HepG2 (cell line): ENCODE measurements around the gene NKAIN4. TPM values are rescaled to one million over a fixed set of nuclear protein-coding genes. Genes with fewer than 3 reads are reported as not detected.

Experiments
- AGO2 ChIP-seq: fragments of 200-400 bp; formaldehyde crosslinking; optimal IDR thresholded peaks from 2 replicates; pipeline ENCODE3; 2017; ENCODE audit warnings: mild to moderate bottlenecking, low read depth, low read length, moderate library complexity
- DRAP1 ChIP-seq: IDR thresholded peaks from 2 replicates; pipeline ENCODE4 v1.6.1; 2016; ENCODE audit warnings: missing genetic modification reagents, missing compliant biosample characterization
- FOXA3 ChIP-seq: IDR thresholded peaks from 2 replicates; pipeline ENCODE4 v1.6.1; 2016; ENCODE audit warnings: missing genetic modification reagents, missing compliant biosample characterization
- GMEB2 ChIP-seq: IDR thresholded peaks from 2 replicates; pipeline ENCODE4 v1.6.1; 2016; ENCODE audit warnings: missing biosample characterization, missing genetic modification reagents, low read depth
- HDAC2 ChIP-seq: sonication (generic); formaldehyde crosslinking; IDR thresholded peaks from 2 replicates; pipeline ENCODE4 v1.4.0; 2020; ENCODE audit warnings: missing genetic modification reagents
- KLF16 ChIP-seq, 2 experiments: sonication (generic) in 1 of 2; formaldehyde crosslinking in 1 of 2; IDR thresholded peaks; 2 replicates each; pipeline versions ENCODE4 v1.6.1 to v1.8.0; 2016 to 2023; ENCODE audit warnings: missing genetic modification reagents in 2 of 2, missing compliant biosample characterization in 1 of 2
- NFATC3 ChIP-seq: sonication (generic); formaldehyde crosslinking; IDR thresholded peaks from 2 replicates; pipeline ENCODE4 v1.5.1; 2020; ENCODE audit warnings: mild to moderate bottlenecking, missing genetic modification reagents
- RNF2 ChIP-seq: fragments of 450-650 bp; conservative IDR thresholded peaks from 2 replicates; pipeline ENCODE4 v1.6.1; 2016; ENCODE audit warnings: low read depth
- THAP8 ChIP-seq: sonication (generic); formaldehyde crosslinking; IDR thresholded peaks from 2 replicates; pipeline ENCODE4 v1.5.1; 2020; ENCODE audit warnings: missing genetic modification reagents, mild to moderate bottlenecking, borderline replicate concordance
- ZBTB14 ChIP-seq: sonication (generic); formaldehyde crosslinking; IDR thresholded peaks from 2 replicates; pipeline ENCODE4 v1.4.0; 2020; ENCODE audit warnings: missing genetic modification reagents
- ZKSCAN1 ChIP-seq: fragments of 150-350 bp; IDR thresholded peaks from 2 replicates; pipeline ENCODE4 v1.6.1; 2014; ENCODE audit warnings: low read length
- ZNF44 ChIP-seq: sonication (generic); formaldehyde crosslinking; IDR thresholded peaks from 2 replicates; pipeline ENCODE4 v1.5.1; 2020; ENCODE audit warnings: mild to moderate bottlenecking, missing genetic modification reagents
- ZNF510 ChIP-seq: sonication (generic); formaldehyde crosslinking; IDR thresholded peaks from 2 replicates; pipeline ENCODE4 v1.4.0; 2020; ENCODE audit warnings: low read depth, mild to moderate bottlenecking, missing genetic modification reagents
- ZNF670 ChIP-seq: sonication (generic); formaldehyde crosslinking; IDR thresholded peaks from 2 replicates; pipeline ENCODE4 v1.8.0; 2022; ENCODE audit warnings: mild to moderate bottlenecking, missing genetic modification reagents, borderline replicate concordance
- ZNF792 ChIP-seq: IDR thresholded peaks from 2 replicates; pipeline ENCODE4 v1.6.1; 2016
- ZNF800 ChIP-seq: sonication (generic); formaldehyde crosslinking; IDR thresholded peaks from 2 replicates; pipeline ENCODE4 v1.4.0; 2020; ENCODE audit warnings: missing genetic modification reagents
- ZSCAN30 ChIP-seq: sonication (generic); formaldehyde crosslinking; IDR thresholded peaks from 2 replicates; pipeline ENCODE4 v1.5.0; 2020; ENCODE audit warnings: mild to moderate bottlenecking, missing genetic modification reagents
- polyA plus RNA-seq, 8 experiments: library from polyadenylated mRNA; depleted of rRNA in 3 of 8; stranded (reverse) in 7 of 8; unstranded in 1 of 8; fragments of >200 nt; fragmentation: Illumina TruSeq in 4 of 8; extraction: Trizol in 4 of 8; gene quantifications; 2 replicates each; pipeline versions ENCODE4 v1.2.1 to v1.2.3, GENCODE V29; 2011 to 2016; ENCODE audit warnings: low read depth in 4 of 8, missing spikeins in 1 of 8, mixed read lengths in 1 of 8; ENCODE audit not compliant: insufficient read depth in 1 of 8
- total RNA-seq, 5 experiments: library from RNA; depleted of rRNA; stranded (reverse); fragments of >200 nt; fragmentation: Illumina TruSeq; extraction: Trizol; gene quantifications; 2 replicates each; pipeline ENCODE4 v1.2.3, GENCODE V29; 2016; ENCODE audit warnings: low read depth in 1 of 5
- TF ChIP-seq, protein P1 (sequence below): sonication (generic); formaldehyde crosslinking; IDR thresholded peaks from 2 replicates; pipeline ENCODE4 v1.5.0; 2020; ENCODE audit warnings: missing genetic modification reagents
- TF ChIP-seq, protein P2 (sequence below): sonication (generic); formaldehyde crosslinking; IDR thresholded peaks from 2 replicates; pipeline ENCODE4 v1.8.1; 2023; ENCODE audit warnings: mild to moderate bottlenecking, missing genetic modification reagents

Gene NKAIN4
- total and polyA plus RNA-seq, 2 of the 13 experiments (the other 11 are each of a cell fraction or from before 2014, with no cell fraction given) = not detected

DNA sequence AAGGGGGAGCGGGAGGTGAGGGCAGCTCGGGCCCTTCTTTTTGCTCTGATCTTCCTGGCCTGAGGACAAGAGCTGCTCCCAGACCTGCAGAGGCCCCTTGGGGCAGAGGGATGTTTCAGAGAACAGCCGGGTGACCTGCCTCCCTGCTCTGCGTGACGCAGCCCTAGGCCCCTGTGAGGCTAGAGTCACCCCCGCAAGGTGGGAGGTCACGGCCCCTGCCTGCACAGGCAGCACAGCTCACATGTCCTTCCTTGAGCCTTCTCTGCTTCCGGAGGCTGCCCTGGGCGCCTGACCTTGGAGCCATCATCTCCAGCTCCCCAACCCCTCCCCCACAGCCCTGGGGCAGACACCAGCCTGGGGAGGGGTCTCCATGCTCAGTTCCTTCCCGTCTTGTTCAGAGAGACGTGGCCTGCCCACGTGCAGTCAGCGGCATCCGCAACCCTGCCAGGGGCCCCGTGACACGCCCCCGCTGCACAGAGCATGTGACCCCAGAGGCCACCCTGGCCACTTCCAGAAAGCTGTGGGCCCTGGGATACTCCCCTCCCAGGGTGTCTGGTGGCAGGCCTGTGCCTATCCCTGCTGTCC is 18.8 kb downstream of the NKAIN4 start, which contains the start of gene BIRC7 (continued):
- TF ChIP-seq DRAP1 (CRISPR knock-in tag) (no peak), THAP8 (CRISPR knock-in tag) (no peak), GMEB2 (CRISPR knock-in tag) (no peak), ZNF510 (CRISPR knock-in tag) (no peak), ZNF800 (no peak), NFATC3 (CRISPR knock-in tag) (no peak), ZNF792 (CRISPR knock-in tag) (no peak), ZNF670 (no peak), RNF2 (peak; percentile 62; the same call in 1 of the 2 replicates), HDAC2 (peak; percentile 55; the same call in 1 of the 2 replicates), KLF16 (CRISPR knock-in tag; IDR thresholded peaks at IDR 0.05) (peak in 1 of 2 experiments; percentile 45; a peak in 1 of 4 replicates), ZBTB14 (CRISPR knock-in tag) (no peak), ZNF44 (no peak), FOXA3 (no peak), AGO2 (no peak), ZSCAN30 (CRISPR knock-in tag) (no peak), ZKSCAN1 (no peak)
- TF ChIP-seq, protein P1, sequence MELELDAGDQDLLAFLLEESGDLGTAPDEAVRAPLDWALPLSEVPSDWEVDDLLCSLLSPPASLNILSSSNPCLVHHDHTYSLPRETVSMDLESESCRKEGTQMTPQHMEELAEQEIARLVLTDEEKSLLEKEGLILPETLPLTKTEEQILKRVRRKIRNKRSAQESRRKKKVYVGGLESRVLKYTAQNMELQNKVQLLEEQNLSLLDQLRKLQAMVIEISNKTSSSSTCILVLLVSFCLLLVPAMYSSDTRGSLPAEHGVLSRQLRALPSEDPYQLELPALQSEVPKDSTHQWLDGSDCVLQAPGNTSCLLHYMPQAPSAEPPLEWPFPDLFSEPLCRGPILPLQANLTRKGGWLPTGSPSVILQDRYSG (CRISPR knock-in tag) = no peak
- TF ChIP-seq, protein P2, sequence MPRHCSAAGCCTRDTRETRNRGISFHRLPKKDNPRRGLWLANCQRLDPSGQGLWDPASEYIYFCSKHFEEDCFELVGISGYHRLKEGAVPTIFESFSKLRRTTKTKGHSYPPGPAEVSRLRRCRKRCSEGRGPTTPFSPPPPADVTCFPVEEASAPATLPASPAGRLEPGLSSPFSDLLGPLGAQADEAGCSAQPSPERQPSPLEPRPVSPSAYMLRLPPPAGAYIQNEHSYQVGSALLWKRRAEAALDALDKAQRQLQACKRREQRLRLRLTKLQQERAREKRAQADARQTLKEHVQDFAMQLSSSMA (CRISPR knock-in tag) = no peak
